H1 (cell line): ENCODE measurements around the gene GZF1. TPM values are rescaled to one million over a fixed set of nuclear protein-coding genes. Genes with fewer than 3 reads are reported as not detected.

Experiments used
- CTCF ChIA-PET: fragments of 300-600 bp; sonication (Branson Sonifier 250); formaldehyde crosslinking; loops from one replicate; lab custom pipeline; 2021; ENCODE audit not compliant: partially characterized antibody; lab: Charles Lee
- POLR2A ChIA-PET: fragments of 300-600 bp; sonication (Branson Sonifier 250); formaldehyde crosslinking; loops from one replicate; lab custom pipeline; 2021; ENCODE audit warnings: inconsistent platforms; ENCODE audit not compliant: partially characterized antibody; lab: Charles Lee
- DNase-seq, 2 experiments: peaks; one replicate each; pipeline versions ENCODE4 v3.0.0 to v3.0.0-alpha.2; 2010 to 2022; ENCODE audit warnings: low spot score in 2 of 2, low read depth in 1 of 2, mixed read lengths in 1 of 2
- FAIRE-seq: peaks from 2 replicates; lab custom pipeline; 2011; peaks lifted over from hg19 to GRCh38; lab: Jason Lieb, UNC
- H2AFZ ChIP-seq: 2 replicates; pipeline ENCODE4 v1.8.1; 2012; ENCODE audit warnings: low read length, inconsistent platforms
- H2AK5ac ChIP-seq: 2 replicates; pipeline ENCODE4 v1.6.1; 2013; ENCODE audit warnings: low read depth, low read length
- H2BK120ac ChIP-seq: replicated peaks from 2 replicates; pipeline ENCODE3; 2013; ENCODE audit warnings: low read depth, low read length, inconsistent platforms
- H2BK12ac ChIP-seq: 2 replicates; pipeline ENCODE4 v1.6.1; 2013; ENCODE audit warnings: low read depth, low read length
- H2BK15ac ChIP-seq: 2 replicates; pipeline ENCODE4 v1.6.1; 2013; ENCODE audit warnings: low read length
- H2BK20ac ChIP-seq: 2 replicates; pipeline ENCODE4 v1.6.1; 2013; ENCODE audit warnings: low read length
- H2BK5ac ChIP-seq: 2 replicates; pipeline ENCODE4 v1.6.1; 2013; ENCODE audit warnings: low read depth, low read length
- H3K14ac ChIP-seq: 2 replicates; pipeline ENCODE4 v1.6.1; 2013; ENCODE audit warnings: inconsistent platforms; ENCODE audit not compliant: insufficient read length
- H3K18ac ChIP-seq: 2 replicates; pipeline ENCODE4 v1.6.1; 2013; ENCODE audit warnings: low read length; ENCODE audit errors: extremely low read depth
- H3K23ac ChIP-seq: 2 replicates; pipeline ENCODE4 v1.6.1; 2013; ENCODE audit warnings: inconsistent platforms; ENCODE audit not compliant: insufficient read length
- H3K23me2 ChIP-seq: 2 replicates; pipeline ENCODE4 v1.6.1; 2013; ENCODE audit warnings: low read depth, low read length
- H3K27ac ChIP-seq: 2 replicates; pipeline ENCODE4 v1.6.1; 2011; ENCODE audit warnings: low read depth, low read length, inconsistent platforms
- H3K27me3 ChIP-seq, 4 experiments: replicated peaks in 1 of 4; 1 replicate in 1 of 4; 2 replicates in 3 of 4; pipeline versions ENCODE4 v1.6.1 to v1.8.1; 2011 to 2013; ENCODE audit warnings: low read length in 3 of 4, mild to moderate bottlenecking in 3 of 4, inconsistent platforms in 2 of 4, mixed read lengths in 2 of 4, moderate library complexity in 1 of 4; ENCODE audit not compliant: control insufficient read depth in 3 of 4, insufficient read depth in 3 of 4; ENCODE audit errors: extremely low read depth in 1 of 4
- H3K36me3 ChIP-seq, 4 experiments: 2 replicates each; pipeline versions ENCODE4 v1.6.1 to v1.8.1; 2011 to 2013; ENCODE audit warnings: mild to moderate bottlenecking in 4 of 4, low read length in 3 of 4, moderate library complexity in 2 of 4, control low read depth in 1 of 4, inconsistent platforms in 1 of 4; ENCODE audit not compliant: insufficient read depth in 4 of 4, control insufficient read depth in 2 of 4
- H3K4ac ChIP-seq: replicated peaks from 2 replicates; pipeline ENCODE3; 2013; ENCODE audit warnings: low read length, low read depth, mixed read lengths, inconsistent platforms; ENCODE audit not compliant: insufficient read length
- H3K4me1 ChIP-seq, 4 experiments: replicated peaks in 1 of 4; 1 replicate in 1 of 4; 2 replicates in 3 of 4; pipeline versions ENCODE4 v1.6.1 to v1.8.1; 2011 to 2013; ENCODE audit warnings: low read length in 3 of 4, inconsistent platforms in 2 of 4, mixed read lengths in 1 of 4; ENCODE audit not compliant: insufficient read depth in 4 of 4, control insufficient read depth in 3 of 4
- H3K4me2 ChIP-seq, 2 experiments: 2 replicates each; pipeline versions ENCODE4 v1.6.1 to v1.8.1; 2011 to 2013; ENCODE audit warnings: low read depth in 2 of 2, low read length in 2 of 2, control low read depth in 1 of 2, inconsistent platforms in 1 of 2, mild to moderate bottlenecking in 1 of 2; ENCODE audit not compliant: insufficient read depth in 1 of 2
- H3K4me3 ChIP-seq, 4 experiments: fragments of 200-600, 300-600 bp in 1 of 4; sonication (generic), shearing (Covaris generic), sonication (Bioruptor Twin) in 1 of 4; 2 replicates each; pipeline versions ENCODE4 v1.5.1 to v1.8.1; 2011 to 2016; ENCODE audit warnings: low read length in 4 of 4, low read depth in 3 of 4, control low read depth in 2 of 4, inconsistent platforms in 2 of 4, mild to moderate bottlenecking in 2 of 4, mixed read lengths in 1 of 4, moderate library complexity in 1 of 4; ENCODE audit not compliant: insufficient read depth in 2 of 4; ENCODE audit errors: extremely low read depth in 1 of 4
- H3K56ac ChIP-seq: replicated peaks from 2 replicates; pipeline ENCODE3; 2013; ENCODE audit warnings: low read depth, mild to moderate bottlenecking, mixed read lengths, low read length, inconsistent platforms; ENCODE audit not compliant: insufficient read length
- H3K79me1 ChIP-seq: 2 replicates; pipeline ENCODE4 v1.6.1; 2013; ENCODE audit warnings: low read depth, low read length, control low read depth
- H3K79me2 ChIP-seq, 2 experiments: 2 replicates each; pipeline versions ENCODE4 v1.6.1 to v1.8.1; 2012 to 2013; ENCODE audit warnings: low read length in 2 of 2, mild to moderate bottlenecking in 2 of 2, inconsistent platforms in 1 of 2; ENCODE audit not compliant: insufficient read depth in 2 of 2, control insufficient read depth in 1 of 2
- H3K9ac ChIP-seq, 4 experiments: replicated peaks in 1 of 4; 1 replicate in 1 of 4; 2 replicates in 3 of 4; pipeline versions ENCODE4 v1.6.1 to v1.8.1; 2011 to 2013; ENCODE audit warnings: low read depth in 3 of 4, low read length in 3 of 4, control low read depth in 2 of 4, mild to moderate bottlenecking in 2 of 4, moderate library complexity in 2 of 4, inconsistent platforms in 1 of 4; ENCODE audit errors: extremely low read depth in 1 of 4
- H3K9me3 ChIP-seq, 2 experiments: 2 replicates each; pipeline versions ENCODE4 v1.6.1 to v1.8.1; 2012 to 2013; ENCODE audit warnings: mild to moderate bottlenecking in 2 of 2, moderate library complexity in 2 of 2, control low read depth in 1 of 2, inconsistent platforms in 1 of 2, low read depth in 1 of 2, low read length in 1 of 2, mixed read lengths in 1 of 2; ENCODE audit not compliant: insufficient read depth in 2 of 2
- H4K20me1 ChIP-seq, 2 experiments: replicated peaks in 1 of 2; 2 replicates each; pipeline versions ENCODE3 to v1.8.1; 2011 to 2013; ENCODE audit warnings: inconsistent platforms in 2 of 2, low read length in 2 of 2, mild to moderate bottlenecking in 1 of 2; ENCODE audit not compliant: insufficient read depth in 2 of 2, control insufficient read depth in 1 of 2
- H4K5ac ChIP-seq: 2 replicates; pipeline ENCODE4 v1.6.1; 2013; ENCODE audit warnings: low read length, low read depth, mixed read lengths, inconsistent platforms; ENCODE audit not compliant: insufficient read length
- H4K8ac ChIP-seq: 2 replicates; pipeline ENCODE4 v1.8.0; 2013; ENCODE audit warnings: mild to moderate bottlenecking, moderate library complexity, low read length, inconsistent platforms; ENCODE audit not compliant: insufficient read depth; ENCODE audit errors: extremely low read depth
- H4K91ac ChIP-seq: replicated peaks from 2 replicates; pipeline ENCODE3; 2013; ENCODE audit warnings: low read length, mixed read lengths, inconsistent platforms; ENCODE audit not compliant: insufficient read length
- BRCA1 ChIP-seq: IDR thresholded peaks from 2 replicates; pipeline ENCODE4 v1.6.1; 2012; ENCODE audit warnings: low read depth, low read length, improper control_type of control experiment
- HDAC6 ChIP-seq: IDR thresholded peaks from one replicate; pipeline ENCODE4 v1.7.1; 2012; ENCODE audit warnings: low read depth, mild to moderate bottlenecking, inconsistent platforms, low read length, moderate library complexity
- RAD21 ChIP-seq, 2 experiments: IDR thresholded peaks in 1 of 2; conservative IDR thresholded peaks in 1 of 2; 2 replicates each; pipeline ENCODE4 v1.6.1; 2011; ENCODE audit warnings: low read depth in 2 of 2, low read length in 2 of 2, improper control_type of control experiment in 1 of 2, inconsistent platforms in 1 of 2, mild to moderate bottlenecking in 1 of 2, moderate library complexity in 1 of 2
- SIRT6 ChIP-seq: IDR thresholded peaks from one replicate; pipeline ENCODE4 v1.7.1; 2012; ENCODE audit warnings: low read length, inconsistent platforms
- SP1 ChIP-seq: IDR thresholded peaks from 2 replicates; pipeline ENCODE4 v1.6.1; 2011; ENCODE audit warnings: low read depth, low read length
- SP2 ChIP-seq: IDR thresholded peaks from 2 replicates; pipeline ENCODE4 v1.6.1; 2012; ENCODE audit warnings: mild to moderate bottlenecking, low read length, inconsistent platforms
- USF2 ChIP-seq: IDR thresholded peaks from 2 replicates; pipeline ENCODE4 v1.6.1; 2011; ENCODE audit warnings: low read length, improper control_type of control experiment
- WGBS, 2 experiments: shearing (Covaris generic) in 1 of 2; methylation state at CpG; one replicate each; pipeline versions ENCODE4 v1.1.6 to v1.1.7; 2013 to 2015; ENCODE audit warnings: low lambda C conversion rate in 2 of 2, mixed read lengths in 2 of 2, inconsistent platforms in 1 of 2, low coverage in 1 of 2, missing lambda C conversion rate in 1 of 2; ENCODE audit not compliant: insufficient replicate concordance in 2 of 2, insufficient coverage in 1 of 2, insufficient read length in 1 of 2; ENCODE audit errors: extremely low coverage in 1 of 2, missing lambda C conversion rate in 1 of 2; 5-methylcytosine and 5-hydroxymethylcytosine counted together
- polyA plus RNA-seq, 7 experiments: library from polyadenylated mRNA; depleted of rRNA in 3 of 7; stranded (reverse) in 5 of 7; unstranded in 2 of 7; fragments of >200 nt in 5 of 7; fragments of 200-250 nt in 2 of 7; gene quantifications; 1 replicate in 5 of 7; 2 replicates in 1 of 7; 4 replicates in 1 of 7; pipeline versions ENCODE4 v1.2.1 to v1.2.3, GENCODE V29; 2011 to 2013; ENCODE audit warnings: missing spikeins in 2 of 7, mixed read lengths in 2 of 7
- total RNA-seq: library from RNA; stranded (reverse); fragmentation: NEBNext Ultra II Directional; extraction: Animal tissue kit (Norgen Biotek cat#: 25700); gene quantifications from 2 replicates; pipeline ENCODE4 v1.2.1, GENCODE V29; 2021

GZF1 gene
- total and polyA plus RNA-seq, 2 of the 8 experiments (the other 6 are each of a cell fraction or from before 2014, with no cell fraction given) = 8.2 to 11.9 TPM

GRCh38 chr20:23316626-23317025, 45.4 kb upstream of the GZF1 start:
- H3K9ac ChIP-seq = no peak overlapping the region
- no peak overlapping the region for H3K56ac ChIP-seq
- peaks cover 0 to 7% of the 10 kb centered on the region in 2 experiments; a peak in 2 of 4 replicates for H3K9me3 ChIP-seq
- H3K14ac ChIP-seq = no peak overlapping the region
- no peaks in the 10 kb centered on the region for H3K27me3 ChIP-seq
- DNase-seq (no peak), FAIRE-seq (no peak)
- H2BK5ac ChIP-seq = no peak overlapping the region
- H2AFZ ChIP-seq = no peak overlapping the region
- no peak overlapping the region for H3K27ac ChIP-seq
- H3K4ac ChIP-seq = no peak overlapping the region
- no peaks in the 10 kb centered on the region for H3K79me2 ChIP-seq
- no peak overlapping the region for H4K91ac ChIP-seq
- H3K4me3 ChIP-seq = no peak overlapping the region
- H4K5ac ChIP-seq = no peak overlapping the region
- H3K4me2 ChIP-seq = no peak overlapping the region
- no peak overlapping the region for H2BK20ac ChIP-seq
- no peaks in the 10 kb centered on the region for H3K36me3 ChIP-seq
- ChIA-PET POLR2A (no interaction called here), CTCF (interaction anchor here (1.3 to 1.4 kb wide), 3 partner anchors 8 to 109 kb away, joined by 3 to 5 read pairs (median 3); no protein-coding TSS in a partner anchor)
- H3K79me1 ChIP-seq = no peaks in the 10 kb centered on the region
- H4K8ac ChIP-seq = no peak overlapping the region
- H3K23ac ChIP-seq = no peak overlapping the region
- H2BK15ac ChIP-seq = no peak overlapping the region
- no peaks in the 10 kb centered on the region for H4K20me1 ChIP-seq
- no peak overlapping the region for H3K18ac ChIP-seq
- no peak overlapping the region for H2AK5ac ChIP-seq
- no peaks in the 10 kb centered on the region for H3K4me1 ChIP-seq
- no peak overlapping the region for H2BK120ac ChIP-seq
- no peak overlapping the region for H2BK12ac ChIP-seq
- TF ChIP-seq SIRT6 = no peak
- no peak for TF ChIP-seq SP1
- no peak for TF ChIP-seq BRCA1
- TF ChIP-seq SP2 = no peak
- TF ChIP-seq USF2 = no peak
- TF ChIP-seq RAD21 (IDR thresholded peaks at IDR 0.05 in 1 of 2, conservative IDR thresholded peaks at IDR 0.05 in 1 of 2; ENCODE audit: low read depth in 2 of 2, low read length in 2 of 2) = no peak
- no peak for TF ChIP-seq HDAC6
- TF ChIP-seq, all 59 proteins: peak for 0
- WGBS, 2 experiments = 86% methylated on average over 3 of the region's 3 CpGs; no CpG with 5 or more reads in 1 of the 2 experiments
- H3K23me2 ChIP-seq = no peaks in the 10 kb centered on the region
